ENCODE measurements around the gene NCKAP5L.

The NCKAP5L gene

DNA sequence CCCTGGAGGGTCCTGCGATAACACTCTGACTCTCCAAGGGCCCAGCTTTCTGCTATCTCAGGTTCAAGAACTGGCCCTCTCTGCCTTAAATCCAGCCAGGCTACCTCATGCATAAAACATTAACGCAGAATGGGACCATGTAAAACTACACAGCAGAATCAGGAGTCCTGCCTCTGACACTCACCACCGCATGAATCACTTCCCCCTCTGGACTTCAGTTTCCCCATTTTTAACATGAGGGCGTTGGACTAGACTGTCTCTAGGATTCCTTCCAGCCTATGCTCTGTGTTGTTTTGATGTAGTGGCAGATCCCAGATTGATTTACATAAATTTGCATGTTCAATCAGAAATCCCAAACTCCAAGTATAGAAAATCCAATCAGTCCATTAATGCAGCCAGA is 3.3 kb downstream of the NCKAP5L start:
- no peak overlapping the region for H3K27ac ChIP-seq (ENCODE audit: insufficient read depth, low read length, poor library complexity, severe bottlenecking)
- DNase-seq = no peak
- no peaks in the 10 kb centered on the region for H3K9me3 ChIP-seq (ENCODE audit: control insufficient read depth, low read length)
- no peaks in the 10 kb centered on the region for H3K36me3 ChIP-seq (ENCODE audit: control insufficient read depth, insufficient read depth, low read length)
- H3K27me3 ChIP-seq (replicated peaks; ENCODE audit: control insufficient read depth, insufficient read depth, low read length, poor library complexity, severe bottlenecking) = no peaks in the 10 kb centered on the region
- H3K4me1 ChIP-seq (ENCODE audit: control insufficient read depth, insufficient read depth, low read length, poor library complexity, severe bottlenecking) = peaks cover 28% of the 10 kb centered on the region
- no peak overlapping the region for H3K4me3 ChIP-seq (ENCODE audit: insufficient read depth, low read depth, low read length, poor library complexity, severe bottlenecking)

DNA sequence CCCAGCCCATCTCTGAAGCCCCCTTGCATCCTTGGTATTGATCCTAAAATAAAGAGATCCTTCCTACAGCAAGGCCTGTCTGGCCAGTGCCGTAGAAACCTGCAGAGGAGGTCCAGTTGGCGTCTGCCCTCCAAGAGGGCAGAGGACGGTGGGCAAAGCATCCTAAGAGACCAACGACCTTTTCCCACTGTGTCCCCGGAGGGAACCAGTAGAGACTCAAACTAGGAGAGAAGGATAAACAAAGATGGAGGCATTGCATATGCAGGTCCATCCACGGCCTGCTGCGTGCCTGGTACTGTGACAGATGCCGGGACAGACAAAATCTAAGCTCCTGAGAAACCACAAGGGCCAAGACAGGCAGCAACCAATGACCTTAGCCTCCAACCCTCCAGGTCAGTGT is 3.8 kb downstream of the NCKAP5L start:
- H3K36me3 ChIP-seq (ENCODE audit: control insufficient read depth, insufficient read depth, low read length) = no peaks in the 10 kb centered on the region
- no peaks in the 10 kb centered on the region for H3K9me3 ChIP-seq (ENCODE audit: control insufficient read depth, low read length)
- H3K4me1 ChIP-seq (ENCODE audit: control insufficient read depth, insufficient read depth, low read length, poor library complexity, severe bottlenecking) = peaks cover 27% of the 10 kb centered on the region
- no peak for DNase-seq
- no peaks in the 10 kb centered on the region for H3K27me3 ChIP-seq (replicated peaks; ENCODE audit: control insufficient read depth, insufficient read depth, low read length, poor library complexity, severe bottlenecking)
- H3K4me3 ChIP-seq (ENCODE audit: insufficient read depth, low read depth, low read length, poor library complexity, severe bottlenecking) = no peak overlapping the region
- H3K27ac ChIP-seq (ENCODE audit: insufficient read depth, low read length, poor library complexity, severe bottlenecking) = no peak overlapping the region

DNA sequence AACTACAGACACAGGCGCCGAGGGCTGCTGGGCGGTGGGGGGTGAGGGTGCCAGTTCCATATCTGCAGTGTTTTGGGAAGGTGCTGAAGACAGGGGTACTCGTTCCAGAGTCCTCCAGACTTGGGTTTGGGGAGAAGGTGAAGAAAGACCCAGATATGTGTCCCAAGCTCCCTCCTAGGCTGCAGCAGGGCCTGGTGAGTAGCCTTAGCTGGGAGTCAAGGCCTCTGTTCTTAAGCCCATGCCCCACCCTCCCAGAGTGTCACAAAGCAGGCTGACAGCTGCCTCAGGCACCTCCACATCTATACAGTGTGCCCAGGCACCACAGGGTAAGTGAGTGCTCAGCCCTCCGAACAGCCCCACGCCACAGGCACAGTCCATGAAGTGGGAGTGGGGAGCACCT is 4.3 kb downstream of the NCKAP5L start:
- Histone ChIP-seq H3K4me3 (ENCODE audit: insufficient read depth, low read depth, low read length, poor library complexity, severe bottlenecking) (no peak overlapping the region), H3K4me1 (ENCODE audit: control insufficient read depth, insufficient read depth, low read length, poor library complexity, severe bottlenecking) (peaks cover 23% of the 10 kb centered on the region), H3K9me3 (ENCODE audit: control insufficient read depth, low read length) (no peaks in the 10 kb centered on the region), H3K27me3 (replicated peaks; ENCODE audit: control insufficient read depth, insufficient read depth, low read length, poor library complexity, severe bottlenecking) (no peaks in the 10 kb centered on the region), H3K27ac (ENCODE audit: insufficient read depth, low read length, poor library complexity, severe bottlenecking) (no peak overlapping the region), H3K36me3 (ENCODE audit: control insufficient read depth, insufficient read depth, low read length) (no peaks in the 10 kb centered on the region)
- no peak for DNase-seq

DNA sequence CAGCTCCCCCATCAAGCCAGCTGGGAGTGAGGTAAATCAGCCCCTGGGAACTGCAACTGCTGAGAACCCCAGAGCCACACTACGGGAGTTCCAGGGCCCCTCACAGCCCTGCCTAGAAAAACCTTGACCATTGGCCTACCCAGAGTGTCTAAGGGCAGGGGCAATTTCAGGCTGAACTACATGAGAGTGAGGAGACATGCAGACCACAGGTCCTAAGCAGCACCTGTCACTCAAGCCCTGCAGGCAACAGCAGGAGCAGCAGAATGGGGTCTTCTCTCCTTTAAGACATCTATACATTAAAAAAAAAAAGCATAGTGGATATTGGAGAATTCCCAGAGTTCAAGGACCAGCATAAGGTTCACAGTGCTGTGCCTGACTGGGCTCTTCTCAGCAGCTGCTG is 4.9 kb downstream of the NCKAP5L start:
- Histone ChIP-seq H3K36me3 (ENCODE audit: control insufficient read depth, insufficient read depth, low read length) (no peaks in the 10 kb centered on the region), H3K4me1 (ENCODE audit: control insufficient read depth, insufficient read depth, low read length, poor library complexity, severe bottlenecking) (peaks cover 18% of the 10 kb centered on the region), H3K27me3 (replicated peaks; ENCODE audit: control insufficient read depth, insufficient read depth, low read length, poor library complexity, severe bottlenecking) (no peaks in the 10 kb centered on the region), H3K4me3 (ENCODE audit: insufficient read depth, low read depth, low read length, poor library complexity, severe bottlenecking) (no peak overlapping the region), H3K27ac (ENCODE audit: insufficient read depth, low read length, poor library complexity, severe bottlenecking) (no peak overlapping the region), H3K9me3 (ENCODE audit: control insufficient read depth, low read length) (no peaks in the 10 kb centered on the region)
- no peak for DNase-seq

DNA sequence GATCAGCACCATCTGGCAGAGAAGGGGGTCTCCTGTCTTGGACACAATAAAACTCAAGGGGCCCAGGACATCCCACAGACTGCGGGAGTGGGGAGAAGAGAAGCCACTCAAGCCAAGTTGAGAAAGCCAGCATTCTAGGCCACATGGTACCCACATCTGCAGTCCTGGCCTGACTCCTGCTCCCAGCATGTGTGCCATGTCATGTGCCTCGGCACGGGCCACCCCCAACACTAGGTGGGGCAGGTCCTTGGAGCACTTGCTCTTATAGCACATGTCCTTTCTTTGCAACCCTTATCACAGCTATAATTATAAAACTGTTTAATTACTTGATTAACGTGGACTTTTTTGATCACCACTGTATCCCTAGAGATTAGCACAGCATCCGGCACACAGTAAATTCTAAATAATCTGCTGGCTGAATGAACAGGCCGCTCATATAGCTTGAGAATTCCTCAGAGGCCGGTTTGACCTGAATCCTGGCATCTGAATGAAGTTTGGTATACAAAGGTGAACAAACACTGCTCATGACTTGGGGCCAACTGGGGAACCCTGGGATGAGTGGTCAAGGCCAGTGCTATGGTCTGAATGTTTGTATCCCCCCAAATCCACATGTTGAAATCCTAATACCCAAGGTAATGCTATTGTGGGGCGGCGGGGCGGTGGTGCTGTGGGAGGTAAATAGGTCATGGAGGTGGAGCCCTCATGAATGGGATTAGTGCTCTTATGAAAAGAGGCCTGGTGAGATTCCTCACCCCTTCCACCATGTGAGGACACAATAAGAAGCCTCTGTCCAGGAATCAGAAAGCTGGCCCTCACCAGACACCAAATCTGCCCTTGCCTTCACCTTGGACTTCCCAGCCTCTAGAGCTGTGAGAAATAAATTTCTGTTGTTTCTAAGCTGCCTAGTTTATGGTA is 6.6 kb downstream of the NCKAP5L start:
- no peak for DNase-seq
- peaks cover 10% of the 10 kb centered on the region for H3K4me1 ChIP-seq (ENCODE audit: control insufficient read depth, insufficient read depth, low read length, poor library complexity, severe bottlenecking)
- no peak overlapping the region for H3K27ac ChIP-seq (ENCODE audit: insufficient read depth, low read length, poor library complexity, severe bottlenecking)
- no peaks in the 10 kb centered on the region for H3K9me3 ChIP-seq (ENCODE audit: control insufficient read depth, low read length)
- H3K36me3 ChIP-seq (ENCODE audit: control insufficient read depth, insufficient read depth, low read length) = no peaks in the 10 kb centered on the region
- no peak overlapping the region for H3K4me3 ChIP-seq (ENCODE audit: insufficient read depth, low read depth, low read length, poor library complexity, severe bottlenecking)
- no peaks in the 10 kb centered on the region for H3K27me3 ChIP-seq (replicated peaks; ENCODE audit: control insufficient read depth, insufficient read depth, low read length, poor library complexity, severe bottlenecking)

DNA sequence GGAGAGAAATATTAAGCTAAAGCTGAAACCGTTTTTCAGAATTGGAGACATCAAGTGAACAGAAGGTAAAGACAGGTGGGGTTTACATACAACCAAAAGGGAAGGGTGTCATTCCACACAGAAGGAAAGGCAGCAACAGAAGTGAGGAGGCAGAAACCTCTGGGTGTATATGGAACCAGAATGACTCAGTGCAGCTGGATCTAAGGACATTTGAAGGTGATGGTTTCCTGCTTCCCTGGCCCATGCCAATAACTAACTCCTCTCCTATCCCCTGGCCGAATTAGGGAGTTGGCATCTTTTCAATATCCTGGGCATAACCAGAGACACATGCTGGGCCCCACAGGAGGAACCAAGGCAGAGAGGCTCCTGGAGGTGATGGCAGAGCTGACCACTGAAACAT is 8.4 kb downstream of the NCKAP5L start:
- H3K27me3 ChIP-seq (replicated peaks; ENCODE audit: control insufficient read depth, insufficient read depth, low read length, poor library complexity, severe bottlenecking) = no peaks in the 10 kb centered on the region
- DNase-seq = no peak
- peaks cover 10% of the 10 kb centered on the region for H3K4me1 ChIP-seq (ENCODE audit: control insufficient read depth, insufficient read depth, low read length, poor library complexity, severe bottlenecking)

DNA sequence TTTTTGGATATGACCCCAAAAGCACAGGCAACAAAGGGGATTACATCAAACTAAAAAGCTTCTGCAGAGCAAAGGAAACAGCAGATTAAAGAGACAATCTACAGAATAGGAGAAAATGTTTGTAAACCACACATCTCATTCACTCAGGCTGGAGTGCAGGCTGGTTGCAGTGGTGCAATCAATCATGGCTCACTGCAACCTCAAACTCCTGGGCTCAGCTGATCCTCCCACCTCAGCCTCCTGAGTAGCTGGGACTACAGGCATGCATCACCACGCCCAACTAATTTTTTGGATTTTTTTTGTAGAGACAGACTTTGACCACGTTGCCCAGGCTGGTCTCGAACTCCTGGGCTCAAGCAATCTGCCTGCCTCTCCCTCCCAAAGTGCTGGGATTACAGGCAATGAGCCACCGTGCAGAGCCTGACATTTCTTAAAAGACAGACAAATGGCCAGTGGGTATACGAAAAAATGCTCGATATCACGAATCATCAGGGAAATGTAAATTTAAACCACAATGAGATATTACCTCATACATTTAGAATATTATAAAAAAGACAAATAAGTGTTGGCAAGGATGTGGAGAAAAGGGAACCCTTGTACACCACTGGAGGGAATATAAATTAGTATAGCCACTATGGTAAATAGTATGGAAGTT is 9.8 kb downstream of the NCKAP5L start:
- Histone ChIP-seq H3K4me1 (ENCODE audit: control insufficient read depth, insufficient read depth, low read length, poor library complexity, severe bottlenecking) (peaks cover 10% of the 10 kb centered on the region), H3K4me3 (ENCODE audit: insufficient read depth, low read depth, low read length, poor library complexity, severe bottlenecking) (no peak overlapping the region), H3K36me3 (ENCODE audit: control insufficient read depth, insufficient read depth, low read length) (no peaks in the 10 kb centered on the region), H3K27ac (ENCODE audit: insufficient read depth, low read length, poor library complexity, severe bottlenecking) (no peak overlapping the region), H3K27me3 (replicated peaks; ENCODE audit: control insufficient read depth, insufficient read depth, low read length, poor library complexity, severe bottlenecking) (no peaks in the 10 kb centered on the region), H3K9me3 (ENCODE audit: control insufficient read depth, low read length) (no peaks in the 10 kb centered on the region)
- DNase-seq = no peak

More for the DNA sequence above, 8.4 kb downstream of the NCKAP5L start:
- Histone ChIP-seq H3K36me3 (ENCODE audit: control insufficient read depth, insufficient read depth, low read length) (no peaks in the 10 kb centered on the region), H3K4me3 (ENCODE audit: insufficient read depth, low read depth, low read length, poor library complexity, severe bottlenecking) (no peak overlapping the region), H3K9me3 (ENCODE audit: control insufficient read depth, low read length) (no peaks in the 10 kb centered on the region), H3K27ac (ENCODE audit: insufficient read depth, low read length, poor library complexity, severe bottlenecking) (no peak overlapping the region)

DNA sequence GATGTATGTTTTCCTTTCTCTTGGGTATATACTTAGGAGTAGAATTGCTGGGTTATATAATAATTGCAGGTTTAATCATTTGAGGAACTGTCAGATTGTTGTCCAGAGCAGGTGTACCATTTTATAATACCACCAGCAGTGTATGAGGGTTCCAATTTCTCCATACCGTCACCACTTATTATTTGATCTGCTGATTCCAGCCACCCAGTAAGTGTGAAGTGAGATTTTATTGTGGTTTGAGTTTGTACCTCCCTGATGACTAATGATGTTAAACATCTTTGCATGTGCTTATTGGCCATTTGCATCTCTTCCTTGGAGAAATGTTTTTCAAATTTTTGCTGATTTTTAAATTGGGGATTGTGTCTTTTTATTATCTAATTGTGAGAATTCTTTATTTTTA is 15.1 kb downstream of the NCKAP5L start:
- no peak overlapping the region for H3K4me3 ChIP-seq (ENCODE audit: insufficient read depth, low read depth, low read length, poor library complexity, severe bottlenecking)
- no peaks in the 10 kb centered on the region for H3K27me3 ChIP-seq (replicated peaks; ENCODE audit: control insufficient read depth, insufficient read depth, low read length, poor library complexity, severe bottlenecking)
- H3K4me1 ChIP-seq (ENCODE audit: control insufficient read depth, insufficient read depth, low read length, poor library complexity, severe bottlenecking) = no peaks in the 10 kb centered on the region
- no peaks in the 10 kb centered on the region for H3K36me3 ChIP-seq (ENCODE audit: control insufficient read depth, insufficient read depth, low read length)
- no peak overlapping the region for H3K27ac ChIP-seq (ENCODE audit: insufficient read depth, low read length, poor library complexity, severe bottlenecking)
- H3K9me3 ChIP-seq (ENCODE audit: control insufficient read depth, low read length) = no peaks in the 10 kb centered on the region
- DNase-seq = no peak

DNA sequence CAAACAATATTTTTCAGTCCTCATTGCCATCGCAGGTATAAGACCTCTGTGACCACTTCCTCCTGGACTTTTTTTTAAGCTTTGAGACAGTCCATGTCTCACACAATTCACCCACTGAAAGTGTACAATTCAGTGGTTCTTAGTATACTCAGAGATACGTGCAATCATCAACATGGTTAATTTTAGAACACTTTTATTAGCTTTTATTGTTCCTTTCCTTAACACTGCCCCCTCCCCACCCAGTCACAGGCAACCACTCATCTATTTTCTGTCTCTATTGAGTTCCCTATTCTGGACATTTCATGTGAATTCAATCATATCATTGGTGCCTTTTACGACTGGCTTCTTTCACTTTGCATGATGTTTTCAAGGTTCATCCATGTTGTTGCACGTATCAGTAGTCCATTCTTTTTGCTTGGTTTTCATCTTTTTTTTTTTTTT is 16.2 kb downstream of the NCKAP5L start:
- no peak overlapping the region for H3K27ac ChIP-seq (ENCODE audit: insufficient read depth, low read length, poor library complexity, severe bottlenecking)
- H3K4me3 ChIP-seq (ENCODE audit: insufficient read depth, low read depth, low read length, poor library complexity, severe bottlenecking) = no peak overlapping the region
- H3K27me3 ChIP-seq (replicated peaks; ENCODE audit: control insufficient read depth, insufficient read depth, low read length, poor library complexity, severe bottlenecking) = no peaks in the 10 kb centered on the region
- DNase-seq = no peak
- H3K36me3 ChIP-seq (ENCODE audit: control insufficient read depth, insufficient read depth, low read length) = no peaks in the 10 kb centered on the region
- H3K9me3 ChIP-seq (ENCODE audit: control insufficient read depth, low read length) = no peaks in the 10 kb centered on the region
- H3K4me1 ChIP-seq (ENCODE audit: control insufficient read depth, insufficient read depth, low read length, poor library complexity, severe bottlenecking) = no peaks in the 10 kb centered on the region

DNA sequence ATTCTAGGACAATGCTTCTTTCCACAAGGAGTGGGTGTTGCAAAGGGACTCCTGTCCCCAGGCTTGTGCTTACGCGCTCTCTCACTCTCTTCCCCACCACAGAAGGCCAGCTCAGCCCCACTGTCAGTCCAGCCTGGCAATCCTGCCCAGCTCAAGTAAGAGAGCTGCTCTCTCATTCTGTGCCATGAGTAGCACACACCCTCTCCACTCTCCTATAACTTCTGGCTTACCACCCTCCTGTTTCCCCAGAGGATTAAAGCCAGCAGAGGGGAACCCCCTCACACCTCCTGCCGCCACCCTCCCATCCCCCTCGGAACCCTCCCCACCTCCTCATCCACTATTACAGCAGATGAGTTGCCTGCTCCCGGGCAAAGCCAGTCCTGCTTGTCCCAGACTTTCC is 17.1 kb downstream of the NCKAP5L start:
- H3K36me3 ChIP-seq (ENCODE audit: control insufficient read depth, insufficient read depth, low read length) = no peaks in the 10 kb centered on the region
- H3K9me3 ChIP-seq (ENCODE audit: control insufficient read depth, low read length) = no peaks in the 10 kb centered on the region
- no peak overlapping the region for H3K4me3 ChIP-seq (ENCODE audit: insufficient read depth, low read depth, low read length, poor library complexity, severe bottlenecking)
- DNase-seq = no peak
- H3K4me1 ChIP-seq (ENCODE audit: control insufficient read depth, insufficient read depth, low read length, poor library complexity, severe bottlenecking) = no peaks in the 10 kb centered on the region
- no peak overlapping the region for H3K27ac ChIP-seq (ENCODE audit: insufficient read depth, low read length, poor library complexity, severe bottlenecking)
- H3K27me3 ChIP-seq (replicated peaks; ENCODE audit: control insufficient read depth, insufficient read depth, low read length, poor library complexity, severe bottlenecking) = no peaks in the 10 kb centered on the region
